Endothelial cell of umbilical vein (primary cell): ENCODE data around the gene YIPF7. TPM values are rescaled to one million over a fixed set of nuclear protein-coding genes. Genes with fewer than 3 reads are reported as not detected.

Source experiments
- BruUV-seq: library from RNA; stranded (reverse); fragments of 400-500 nt; replicated peaks from 2 replicates; lab custom pipeline; 2021; lab: Mats Ljungman, UMichigan
- CTCF ChIA-PET: fragments of 300-600, 350-600 bp; sonication (Branson Sonifier 250); formaldehyde crosslinking; loops from one replicate; lab custom pipeline; 2021; ENCODE audit warnings: antibody characterized with exemption, inconsistent platforms; lab: Charles Lee
- POLR2A ChIA-PET: fragments of 300-600, 350-600 bp; sonication (Branson Sonifier 250); formaldehyde crosslinking; loops from one replicate; lab custom pipeline; 2021; ENCODE audit warnings: antibody characterized with exemption, inconsistent platforms; lab: Charles Lee
- DNase-seq: peaks from one replicate; pipeline ENCODE4 v3.0.0-alpha.2; 2011; ENCODE audit warnings: low read depth, low spot score
- FAIRE-seq: peaks from 2 replicates; lab custom pipeline; 2011; peaks lifted over from hg19 to GRCh38; lab: Jason Lieb, UNC
- H2AFZ ChIP-seq: 2 replicates; pipeline ENCODE4 v1.6.0; 2012; ENCODE audit warnings: low read depth, low read length, control low read depth, inconsistent platforms
- H3K27ac ChIP-seq: 2 replicates; pipeline ENCODE4 v1.5.1; 2011; ENCODE audit warnings: low read depth, mild to moderate bottlenecking, control low read depth, low read length, moderate library complexity; ENCODE audit not compliant: insufficient read depth
- H3K27me3 ChIP-seq, 2 experiments: 2 replicates each; pipeline versions ENCODE4 v1.6.0 to v1.6.1; 2011; ENCODE audit warnings: low read length in 2 of 2, mixed read lengths in 1 of 2; ENCODE audit not compliant: control insufficient read depth in 2 of 2, insufficient read depth in 2 of 2
- H3K36me3 ChIP-seq, 2 experiments: 2 replicates in 1 of 2; 3 replicates in 1 of 2; pipeline ENCODE4 v1.5.1; 2011; ENCODE audit warnings: low read length in 2 of 2, mild to moderate bottlenecking in 1 of 2, moderate library complexity in 1 of 2; ENCODE audit not compliant: control insufficient read depth in 2 of 2, insufficient read depth in 2 of 2; ENCODE audit errors: extremely low read depth in 1 of 2
- H3K4me1 ChIP-seq: 3 replicates; pipeline ENCODE4 v1.5.1; 2011; ENCODE audit warnings: mild to moderate bottlenecking, low read length; ENCODE audit not compliant: control insufficient read depth, insufficient read depth; ENCODE audit errors: extremely low read depth
- H3K4me2 ChIP-seq: 2 replicates; pipeline ENCODE4 v1.6.1; 2011; ENCODE audit warnings: low read length, control low read depth, mixed read lengths; ENCODE audit not compliant: insufficient read depth
- H3K4me3 ChIP-seq, 3 experiments: fragments of 200-600 bp in 1 of 3; sonication (generic), shearing (Covaris generic) in 1 of 3; replicated peaks in 1 of 3; 2 replicates each; pipeline ENCODE4 v1.5.1; 2011 to 2016; ENCODE audit warnings: control low read depth in 3 of 3, low read length in 3 of 3, mild to moderate bottlenecking in 2 of 3, inconsistent platforms in 1 of 3, low read depth in 1 of 3, moderate library complexity in 1 of 3; ENCODE audit not compliant: insufficient read depth in 1 of 3
- H3K79me2 ChIP-seq: 2 replicates; pipeline ENCODE4 v1.6.0; 2012; ENCODE audit warnings: low read length, inconsistent platforms; ENCODE audit not compliant: control insufficient read depth, insufficient read depth
- H3K9ac ChIP-seq: replicated peaks from 2 replicates; pipeline ENCODE3; 2011; ENCODE audit warnings: low read length, control low read depth; ENCODE audit not compliant: insufficient read depth; ENCODE audit errors: extremely low read depth
- H3K9me1 ChIP-seq: replicated peaks from 3 replicates; pipeline ENCODE4 v1.6.0; 2011; ENCODE audit warnings: mild to moderate bottlenecking, low read length; ENCODE audit not compliant: control insufficient read depth, insufficient read depth; ENCODE audit errors: extremely low read depth
- H3K9me3 ChIP-seq: replicated peaks from 2 replicates; pipeline ENCODE4 v1.5.1; 2012; ENCODE audit warnings: low read length, inconsistent platforms; ENCODE audit not compliant: control insufficient read depth, insufficient read depth
- H4K20me1 ChIP-seq: replicated peaks from 2 replicates; pipeline ENCODE3; 2011; ENCODE audit warnings: mild to moderate bottlenecking, low read length; ENCODE audit not compliant: control insufficient read depth, insufficient read depth; ENCODE audit errors: extremely low read depth
- CTCF ChIP-seq, 2 donors: IDR thresholded peaks; 1 replicate in 1 of 2; 2 replicates in 1 of 2; pipeline ENCODE4 v1.5.1; 2011; ENCODE audit warnings: low read length in 2 of 2, mild to moderate bottlenecking in 2 of 2, moderate library complexity in 2 of 2, control low read depth in 1 of 2, inconsistent platforms in 1 of 2, low read depth in 1 of 2; ENCODE audit not compliant: insufficient read depth in 1 of 2; ENCODE audit errors: extremely low read depth in 1 of 2
- EZH2 ChIP-seq: IDR thresholded peaks from 2 replicates; pipeline ENCODE4 v1.6.1; 2012; ENCODE audit warnings: borderline replicate concordance, low read depth, mild to moderate bottlenecking, moderate library complexity, low read length, inconsistent platforms; ENCODE audit not compliant: severe bottlenecking
- FOS ChIP-seq: IDR thresholded peaks from 2 replicates; pipeline ENCODE4 v1.6.1; 2011; ENCODE audit warnings: mild to moderate bottlenecking, low read length, moderate library complexity, borderline replicate concordance; ENCODE audit not compliant: insufficient read depth
- GATA2 ChIP-seq: IDR thresholded peaks from 2 replicates; pipeline ENCODE4 v1.7.0; 2011; ENCODE audit warnings: low read depth, mild to moderate bottlenecking, moderate library complexity, mixed read lengths, low read length; ENCODE audit not compliant: insufficient read length, insufficient read depth
- JUN ChIP-seq: IDR thresholded peaks from 2 replicates; pipeline ENCODE4 v1.6.1; 2011; ENCODE audit warnings: borderline replicate concordance, low read depth; ENCODE audit not compliant: insufficient read length, insufficient read depth
- MAX ChIP-seq: IDR thresholded peaks from 2 replicates; pipeline ENCODE4 v1.6.1; 2011; ENCODE audit not compliant: insufficient read depth, insufficient read length
- MYC ChIP-seq: IDR thresholded peaks from one replicate; pipeline ENCODE4 v1.6.1; 2011; ENCODE audit warnings: mild to moderate bottlenecking, low read depth, low read length
- POLR2A ChIP-seq: IDR thresholded peaks from 2 replicates; pipeline ENCODE4 v1.6.1; 2012; ENCODE audit warnings: low read depth, mild to moderate bottlenecking, control low read depth, low read length
- POLR2AphosphoS5 ChIP-seq: IDR thresholded peaks from 2 replicates; pipeline ENCODE4 v1.6.1; 2012; ENCODE audit warnings: low read depth, mild to moderate bottlenecking, control low read depth, low read length, moderate library complexity; ENCODE audit not compliant: insufficient read depth
- dilution Hi-C: fragments of 300-500 bp; cut with MboI; formaldehyde crosslinking; loops from one replicate; pipeline ENCODE4 v1.15.0; 2019; ENCODE audit warnings: low sequenced_read_pairs; ENCODE audit not compliant: extremely low pct_ligation_motif_present
- intact Hi-C: fragments of 100-400 bp; cut with micrococcal nuclease; formaldehyde crosslinking; loops from one replicate; pipeline ENCODE4 v1.10.0; 2022
- polyA plus RNA-seq, 4 experiments: library from polyadenylated mRNA; depleted of rRNA in 3 of 4; stranded (reverse) in 3 of 4; unstranded in 1 of 4; fragments of >200 nt; gene quantifications; 2 replicates each; pipeline versions ENCODE4 v1.2.1 to v1.2.3, GENCODE V29; 2011 to 2012; ENCODE audit warnings: missing spikeins in 1 of 4
- total RNA-seq: library from RNA; stranded (reverse); gene quantifications from 2 replicates; pipeline ENCODE4 v1.2.3, GENCODE V29; 2021

The YIPF7 gene
- total and polyA plus RNA-seq, 2 donors (not counting 3 experiments of a cell fraction or from before 2014, with no cell fraction given), result not detected

GRCh38 chr4:44660396-44660795 lies 9.0 kb upstream of the YIPF7 start:
- Histone ChIP-seq H3K79me2 (no peaks in the 10 kb centered on the region), H3K27me3 (no peaks in the 10 kb centered on the region), H3K4me1 (no peaks in the 10 kb centered on the region), H4K20me1 (no peaks in the 10 kb centered on the region), H3K36me3 (no peaks in the 10 kb centered on the region), H3K4me3 (no peak overlapping the region), H3K9me3 (no peaks in the 10 kb centered on the region), H3K4me2 (no peak overlapping the region), H2AFZ (no peak overlapping the region), H3K27ac (no peak overlapping the region), H3K9ac (no peak overlapping the region), H3K9me1 (no peaks in the 10 kb centered on the region)
- POLR2A ChIA-PET, result no interaction called here
- CTCF ChIA-PET, result no interaction called here
- no TSS peak for BruUV-seq
- DNase-seq (no peak), FAIRE-seq (no peak)
- dilution Hi-C loops, result no loop called here
- no peak for TF ChIP-seq MAX
- TF ChIP-seq CTCF (IDR thresholded peaks at IDR 0.05; ENCODE audit: extremely low read depth in 1 of 2, insufficient read depth in 1 of 2, low read depth in 1 of 2, low read length in 2 of 2), result no peak
- no peak for TF ChIP-seq GATA2
- TF ChIP-seq POLR2AphosphoS5, result no peak
- no peak for TF ChIP-seq POLR2A
- no peak for TF ChIP-seq FOS
- no peak for TF ChIP-seq EZH2
- no peak for TF ChIP-seq JUN
- TF ChIP-seq MYC, result no peak
- intact Hi-C loops, result no loop called here
